Fibroblast of skin of abdomen (primary cell): ENCODE results near the gene NDNF. TPM values are rescaled to one million over a fixed set of nuclear protein-coding genes. Genes with fewer than 3 reads are reported as not detected.
A peak's percentile ranks its signal among the peaks of the same experiment; 100 is the strongest.

ENCODE experiments used
- DNase-seq: peaks from one replicate; pipeline ENCODE4 v3.0.0-alpha.2; 2013
- polyA plus RNA-seq, 2 experiments: library from polyadenylated mRNA; unstranded; fragments of 120-200 nt; gene quantifications; one replicate each; pipeline ENCODE4 v1.2.1, GENCODE V29; 2013; ENCODE audit not compliant: insufficient read length in 2 of 2

The NDNF gene
- 6.5 TPM for polyA plus RNA-seq (2013, experiment 1 of 2; ENCODE audit: insufficient read length)
- polyA plus RNA-seq (2013, experiment 2 of 2; ENCODE audit: insufficient read length) = 6.2 TPM

GRCh38 chr4:121072224-121073003 is at the start of gene NDNF:
Gene NDNF (minus strand): TSS chr4:121072535. CDS start chr4:121045837, 26,698 bp downstream.
- DNase-seq = peak; percentile 74

- no peak for DNase-seq
Observed at GRCh38 chr4:121119715-121120114, 47.4 kb upstream of the NDNF start.

GRCh38 chr4:121118344-121118743 is 46.0 kb upstream of the NDNF start:
- no peak for DNase-seq

GRCh38 chr4:121114756-121115155 is 42.4 kb upstream of the NDNF start:
- no peak for DNase-seq

- no peak for DNase-seq
Observed at GRCh38 chr4:121112530-121112929, 40.2 kb upstream of the NDNF start.

- no peak for DNase-seq
Observed at GRCh38 chr4:121108557-121108956, 36.2 kb upstream of the NDNF start.

GRCh38 chr4:121107507-121107906 is 35.2 kb upstream of the NDNF start:
- no peak for DNase-seq

GRCh38 chr4:121100093-121100775 is 27.9 kb upstream of the NDNF start:
- DNase-seq = no peak

GRCh38 chr4:121098266-121098665 is 25.9 kb upstream of the NDNF start:
- DNase-seq = no peak

- DNase-seq = peak; percentile 53
Observed at GRCh38 chr4:121096629-121097028, 24.3 kb upstream of the NDNF start.

GRCh38 chr4:121096191-121096590 is 23.9 kb upstream of the NDNF start:
- peak; percentile 15 for DNase-seq

- DNase-seq = no peak
Observed at GRCh38 chr4:121094297-121094966, 22.1 kb upstream of the NDNF start.

- DNase-seq = no peak
Observed at GRCh38 chr4:121093261-121093660, 20.9 kb upstream of the NDNF start.

- no peak for DNase-seq
Observed at GRCh38 chr4:121091941-121092340, 19.6 kb upstream of the NDNF start.

- DNase-seq = no peak
Observed at GRCh38 chr4:121088867-121089266, 16.5 kb upstream of the NDNF start.

- DNase-seq = no peak
Observed at GRCh38 chr4:121079376-121079775, 7.0 kb upstream of the NDNF start.

GRCh38 chr4:121077496-121077895 is 5.2 kb upstream of the NDNF start:
- no peak for DNase-seq

GRCh38 chr4:121076416-121076815 is 4.1 kb upstream of the NDNF start:
- DNase-seq = peak; percentile 31

GRCh38 chr4:121073672-121074381 is 1.5 kb upstream of the NDNF start:
- DNase-seq = no peak

GRCh38 chr4:121073004-121073435 is 685 bp upstream of the NDNF start:
- DNase-seq = peak; percentile 35

- no peak for DNase-seq
Observed at GRCh38 chr4:121071640-121072223, 603 bp downstream of the NDNF start.
